SK-N-SH (cell line): ENCODE results near the gene TUBB4A. TPM values are rescaled to one million over a fixed set of nuclear protein-coding genes. Genes with fewer than 3 reads are reported as not detected.

ENCODE experiments used
- CTCF ChIA-PET: fragments of 300-600, 350-600 bp; formaldehyde crosslinking; extraction: SDS; loops from one replicate; lab custom pipeline; 2021; lab: Yijun Ruan, JAX
- POLR2A ChIA-PET: fragments of 350-600 bp; sonication (Branson Sonifier 250); formaldehyde crosslinking; extraction: SDS; loops from one replicate; lab custom pipeline; 2020; ENCODE audit warnings: antibody characterized with exemption, inconsistent platforms; lab: Yijun Ruan, JAX
- DNase-seq: peaks from one replicate; pipeline ENCODE4 v3.0.0; 2012
- H2AFZ ChIP-seq: fragments of 200-600 bp; sonication (generic); 2 replicates; pipeline ENCODE4 v1.8.1; 2016; ENCODE audit warnings: antibody characterized with exemption, mild to moderate bottlenecking, low read depth
- H3F3A ChIP-seq: fragments of 200-600 bp; sonication (generic); replicated peaks from 2 replicates; pipeline ENCODE3; 2016; ENCODE audit warnings: antibody characterized with exemption, mild to moderate bottlenecking; ENCODE audit not compliant: insufficient read depth
- H3K27ac ChIP-seq, 2 experiments: fragments of 200-500 bp in 1 of 2; fragments of 200-600 bp in 1 of 2; sonication (Bioruptor generic) in 1 of 2; sonication (generic), shearing (Covaris generic) in 1 of 2; 2 replicates each; pipeline versions ENCODE4 v1.5.1 to v1.6.1; 2014 to 2016; ENCODE audit warnings: low read depth in 2 of 2, inconsistent platforms in 1 of 2, low read length in 1 of 2, mild to moderate bottlenecking in 1 of 2, mixed read lengths in 1 of 2
- H3K27me3 ChIP-seq: fragments of 200-600 bp; sonication (generic), shearing (Covaris generic); 2 replicates; pipeline ENCODE4 v1.6.1; 2016; ENCODE audit warnings: mixed run types; ENCODE audit not compliant: insufficient read depth
- H3K36me3 ChIP-seq, 2 experiments: fragments of 200-500 bp in 1 of 2; fragments of 200-600 bp in 1 of 2; sonication (Bioruptor generic) in 1 of 2; sonication (generic) in 1 of 2; replicated peaks in 1 of 2; 2 replicates each; pipeline versions ENCODE3 to v1.5.1; 2014 to 2016; ENCODE audit warnings: low read length in 1 of 2, mild to moderate bottlenecking in 1 of 2; ENCODE audit not compliant: insufficient read depth in 2 of 2, control insufficient read depth in 1 of 2
- H3K4me1 ChIP-seq, 2 experiments: fragments of 200-500 bp in 1 of 2; fragments of 200-600 bp in 1 of 2; sonication (Bioruptor generic) in 1 of 2; sonication (generic), shearing (Covaris generic) in 1 of 2; 2 replicates each; pipeline versions ENCODE4 v1.5.1 to v1.6.1; 2014 to 2016; ENCODE audit warnings: low read depth in 1 of 2, low read length in 1 of 2, mixed run types in 1 of 2; ENCODE audit not compliant: insufficient read depth in 2 of 2, control insufficient read depth in 1 of 2
- H3K4me2 ChIP-seq: fragments of 200-600 bp; sonication (generic), shearing (Covaris generic); 2 replicates; pipeline ENCODE4 v1.6.1; 2017; ENCODE audit warnings: mixed run types
- H3K4me3 ChIP-seq, 2 experiments: fragments of 200-500 bp in 1 of 2; fragments of 200-600 bp in 1 of 2; sonication (Bioruptor generic) in 1 of 2; sonication (generic), shearing (Covaris generic) in 1 of 2; 2 replicates each; pipeline versions ENCODE4 v1.5.1 to v1.8.1; 2014 to 2016; ENCODE audit warnings: low read depth in 2 of 2, inconsistent platforms in 1 of 2, low read length in 1 of 2, mild to moderate bottlenecking in 1 of 2, mixed read lengths in 1 of 2, moderate library complexity in 1 of 2
- H3K79me2 ChIP-seq: fragments of 200-600 bp; sonication (generic); 2 replicates; pipeline ENCODE4 v1.8.1; 2017; ENCODE audit warnings: mild to moderate bottlenecking; ENCODE audit not compliant: insufficient read depth
- H3K9ac ChIP-seq: fragments of 200-600 bp; sonication (generic); 2 replicates; pipeline ENCODE4 v1.6.1; 2017; ENCODE audit warnings: mixed run types
- H3K9me2 ChIP-seq: fragments of 200-600 bp; sonication (generic); 2 replicates; pipeline ENCODE4 v1.6.1; 2017; ENCODE audit warnings: mixed run types
- H3K9me3 ChIP-seq: fragments of 200-600 bp; sonication (generic); 2 replicates; pipeline ENCODE4 v1.6.1; 2017; ENCODE audit warnings: mixed run types, mild to moderate bottlenecking, moderate library complexity
- H4K20me1 ChIP-seq: fragments of 200-600 bp; sonication (generic); 2 replicates; pipeline ENCODE4 v1.6.1; 2017; ENCODE audit warnings: mild to moderate bottlenecking, mixed run types; ENCODE audit not compliant: insufficient read depth
- EP300 ChIP-seq, 2 experiments: IDR thresholded peaks; 2 replicates each; pipeline versions ENCODE4 v1.4.0 to v1.6.1; 2012; ENCODE audit warnings: borderline replicate concordance in 1 of 2, low read depth in 1 of 2, low read length in 1 of 2
- FOXJ3 ChIP-seq: sonication (generic); formaldehyde crosslinking; IDR thresholded peaks from 2 replicates; pipeline ENCODE4 v1.5.1; 2020; ENCODE audit warnings: mild to moderate bottlenecking, missing genetic modification reagents
- GABPA ChIP-seq: IDR thresholded peaks from 2 replicates; pipeline ENCODE4 v1.4.0; 2012; ENCODE audit warnings: low read depth, mild to moderate bottlenecking
- IRF3 ChIP-seq: fragments of 150-350 bp; IDR thresholded peaks from 2 replicates; pipeline ENCODE4 v1.6.1; 2016; ENCODE audit warnings: mild to moderate bottlenecking, low read depth, low read length
- JUND ChIP-seq: IDR thresholded peaks from 2 replicates; pipeline ENCODE4 v1.4.0; 2012
- MEF2A ChIP-seq: IDR thresholded peaks from 2 replicates; pipeline ENCODE4 v1.4.0; 2012; ENCODE audit warnings: low read depth, borderline replicate concordance
- MXI1 ChIP-seq: IDR thresholded peaks from 2 replicates; pipeline ENCODE4 v1.6.1; 2012; ENCODE audit warnings: mild to moderate bottlenecking, low read depth, low read length, improper control_type of control experiment
- POLR2AphosphoS5 ChIP-seq: IDR thresholded peaks from 2 replicates; pipeline ENCODE4 v1.6.1; 2012; ENCODE audit warnings: low read depth, low read length
- RAD21 ChIP-seq: IDR thresholded peaks from 2 replicates; pipeline ENCODE4 v1.6.1; 2012; ENCODE audit warnings: mild to moderate bottlenecking, low read length
- REST ChIP-seq: IDR thresholded peaks from 2 replicates; pipeline ENCODE4 v1.6.1; 2012; ENCODE audit warnings: mild to moderate bottlenecking, low read depth, low read length, moderate library complexity
- RXRA ChIP-seq: IDR thresholded peaks from 2 replicates; pipeline ENCODE4 v1.4.0; 2012; ENCODE audit warnings: low read depth, mild to moderate bottlenecking, borderline replicate concordance
- SIN3A ChIP-seq: IDR thresholded peaks from 2 replicates; pipeline ENCODE4 v1.6.1; 2012; ENCODE audit warnings: low read depth, mild to moderate bottlenecking, low read length, moderate library complexity, borderline replicate concordance
- TAF1 ChIP-seq: IDR thresholded peaks from 2 replicates; pipeline ENCODE4 v1.6.1; 2012; ENCODE audit warnings: low read depth, mild to moderate bottlenecking, low read length, moderate library complexity, borderline replicate concordance
- USF1 ChIP-seq: IDR thresholded peaks from 2 replicates; pipeline ENCODE4 v1.4.0; 2012; ENCODE audit warnings: low read depth, borderline replicate concordance
- WGBS: methylation state at CpG from one replicate; pipeline ENCODE4 v1.1.6; 2017; ENCODE audit warnings: low lambda C conversion rate; 5-methylcytosine and 5-hydroxymethylcytosine counted together
- polyA plus RNA-seq, 3 experiments: library from polyadenylated mRNA; depleted of rRNA; stranded (reverse); fragments of >200 nt; gene quantifications; 2 replicates each; pipeline ENCODE4 v1.2.3, GENCODE V29; 2012
- TF ChIP-seq, protein P1 (sequence below): IDR thresholded peaks from 2 replicates; pipeline ENCODE4; 2012
- TF ChIP-seq, protein P2 (sequence below): fragments of 150-350 bp; IDR thresholded peaks from 2 replicates; pipeline ENCODE4 v1.6.1; 2017; ENCODE audit warnings: antibody characterized with exemption, low read length, low read depth, borderline replicate concordance
- TF ChIP-seq, protein P3 (sequence below): IDR thresholded peaks from 2 replicates; pipeline ENCODE4 v1.4.0; 2012; ENCODE audit warnings: low read depth

The TUBB4A gene
- polyA plus RNA-seq, 1 of the 3 experiments (the other 2 are of a cell fraction), result 4.5 TPM

DNA sequence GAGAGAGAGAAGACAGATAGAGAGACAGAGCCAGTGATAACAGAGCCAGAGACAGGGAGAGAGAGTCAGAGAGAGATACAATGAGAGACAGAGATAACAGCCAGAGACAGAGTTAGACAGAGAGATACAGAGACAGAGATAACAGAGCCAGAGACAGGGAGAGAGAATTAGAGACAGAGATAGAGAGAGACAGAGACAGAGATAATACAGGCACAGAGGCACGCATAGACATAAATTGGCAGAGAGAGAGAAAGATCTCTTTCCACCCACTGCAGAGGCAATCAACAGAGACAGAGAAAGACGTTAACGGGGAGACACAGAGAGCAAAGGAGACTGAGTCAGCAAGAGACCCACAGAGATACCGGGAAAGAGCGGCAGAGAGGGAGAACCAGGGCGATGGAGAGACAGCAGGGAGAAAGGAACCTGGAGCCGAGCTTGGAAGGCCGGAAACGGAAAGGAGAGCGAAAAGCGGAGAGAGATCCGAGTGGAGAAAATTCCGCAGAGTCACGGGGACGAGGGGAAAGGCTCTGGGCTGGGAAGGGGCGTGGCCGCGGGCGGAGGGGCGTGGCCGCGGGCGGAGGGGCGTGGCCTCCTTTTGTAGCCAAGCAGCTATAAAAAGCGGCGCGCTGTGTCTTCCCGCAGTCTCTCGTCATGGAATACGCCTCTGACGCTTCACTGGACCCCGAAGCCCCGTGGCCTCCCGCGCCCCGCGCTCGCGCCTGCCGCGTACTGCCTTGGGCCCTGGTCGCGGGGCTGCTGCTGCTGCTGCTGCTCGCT lies 28.5 kb upstream of the TUBB4A start, which contains the start of gene TNFSF9:
Gene TNFSF9, plus strand, starts transcription at position 641 of the 777 bp plus-strand sequence. Its CDS starts 11 bp downstream, at position 652.
- peaks cover 14% of the 10 kb centered on the region for H3K79me2 ChIP-seq
- peak; percentile 90 for DNase-seq
- CTCF ChIA-PET, result interaction anchor here (0.7 kb wide), 1 partner anchor 20 kb away, joined by 3 read pairs; no protein-coding TSS in a partner anchor
- no peaks in the 10 kb centered on the region for H4K20me1 ChIP-seq
- H3K4me1 ChIP-seq, result no peaks in the 10 kb centered on the region; a peak in 1 of 4 replicates
- POLR2A ChIA-PET, result no interaction called here
- peak within 1 kb of the TSS; percentile 96 for H2AFZ ChIP-seq
- H3K9me2 ChIP-seq, result no peaks in the 10 kb centered on the region
- H3K4me2 ChIP-seq, result peak within 1 kb of the TSS; percentile 100
- no peaks in the 10 kb centered on the region for H3K9me3 ChIP-seq
- peak within 1 kb of the TSS; percentile 89 for H3K9ac ChIP-seq
- H3K4me3 ChIP-seq, result peak within 1 kb of the TSS; percentile 41 to 69
- H3K36me3 ChIP-seq, result no peaks in the 10 kb centered on the region
- peak within 1 kb of the TSS in 1 of 2 experiments; percentile 56; a peak in 2 of 4 replicates for H3K27ac ChIP-seq
- H3F3A ChIP-seq, result peaks cover 7% of the 10 kb centered on the region
- TF ChIP-seq FOXJ3, result no peak
- TF ChIP-seq TAF1, result peak; percentile 59; the same call in 1 of the 2 replicates
- no peak for TF ChIP-seq RXRA
- 0 out of 2 replicates have a peak, but pooled peaks have one; percentile 48 for TF ChIP-seq SIN3A
- no peak for TF ChIP-seq REST
- TF ChIP-seq, protein P1, sequence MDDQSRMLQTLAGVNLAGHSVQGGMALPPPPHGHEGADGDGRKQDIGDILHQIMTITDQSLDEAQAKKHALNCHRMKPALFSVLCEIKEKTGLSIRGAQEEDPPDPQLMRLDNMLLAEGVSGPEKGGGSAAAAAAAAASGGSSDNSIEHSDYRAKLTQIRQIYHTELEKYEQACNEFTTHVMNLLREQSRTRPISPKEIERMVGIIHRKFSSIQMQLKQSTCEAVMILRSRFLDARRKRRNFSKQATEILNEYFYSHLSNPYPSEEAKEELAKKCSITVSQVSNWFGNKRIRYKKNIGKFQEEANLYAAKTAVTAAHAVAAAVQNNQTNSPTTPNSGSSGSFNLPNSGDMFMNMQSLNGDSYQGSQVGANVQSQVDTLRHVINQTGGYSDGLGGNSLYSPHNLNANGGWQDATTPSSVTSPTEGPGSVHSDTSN, result no peak
- no peak for TF ChIP-seq JUND
- TF ChIP-seq EP300 (IDR thresholded peaks at IDR 0.05; ENCODE audit: borderline replicate concordance in 1 of 2, low read depth in 1 of 2, low read length in 1 of 2), result no peak
- no peak for TF ChIP-seq RAD21
- peak; percentile 60; the same call in 1 of the 2 replicates for TF ChIP-seq USF1
- no peak for TF ChIP-seq MXI1
- TF ChIP-seq MEF2A, result no peak
- TF ChIP-seq POLR2AphosphoS5, result peak; percentile 82
- TF ChIP-seq IRF3, result no peak
- TF ChIP-seq, protein P2, sequence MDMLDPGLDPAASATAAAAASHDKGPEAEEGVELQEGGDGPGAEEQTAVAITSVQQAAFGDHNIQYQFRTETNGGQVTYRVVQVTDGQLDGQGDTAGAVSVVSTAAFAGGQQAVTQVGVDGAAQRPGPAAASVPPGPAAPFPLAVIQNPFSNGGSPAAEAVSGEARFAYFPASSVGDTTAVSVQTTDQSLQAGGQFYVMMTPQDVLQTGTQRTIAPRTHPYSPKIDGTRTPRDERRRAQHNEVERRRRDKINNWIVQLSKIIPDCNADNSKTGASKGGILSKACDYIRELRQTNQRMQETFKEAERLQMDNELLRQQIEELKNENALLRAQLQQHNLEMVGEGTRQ, result no peak
- peak; percentile 68 for TF ChIP-seq GABPA
- TF ChIP-seq, protein P3, sequence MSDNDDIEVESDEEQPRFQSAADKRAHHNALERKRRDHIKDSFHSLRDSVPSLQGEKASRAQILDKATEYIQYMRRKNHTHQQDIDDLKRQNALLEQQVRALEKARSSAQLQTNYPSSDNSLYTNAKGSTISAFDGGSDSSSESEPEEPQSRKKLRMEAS, result peak; percentile 43; the same call in 1 of the 2 replicates
- under 1% methylated on average over 24 of the region's 44 CpGs for WGBS
- peaks cover 15% of the 10 kb centered on the region; the same call in 1 of the 2 replicates for H3K27me3 ChIP-seq
